PFSK-1 (cell line): ENCODE measurements around the gene ERC2.

ENCODE experiments used
- FOXP2 ChIP-seq: optimal IDR thresholded peaks from 2 replicates; pipeline ENCODE3; 2011; ENCODE audit warnings: borderline replicate concordance, control low read depth, inconsistent platforms; ENCODE audit not compliant: insufficient read depth; ENCODE audit errors: extremely low read length, extremely low read depth
- POLR2AphosphoS5 ChIP-seq: IDR thresholded peaks from 2 replicates; pipeline ENCODE4 v1.6.1; 2012; ENCODE audit warnings: low read depth, mild to moderate bottlenecking, control low read depth, low read length, moderate library complexity
- REST ChIP-seq, 2 experiments: IDR thresholded peaks; 2 replicates each; pipeline versions ENCODE4 v1.6.1 to v1.8.0; 2011 to 2012; ENCODE audit warnings: low read depth in 2 of 2, low read length in 2 of 2, control low read depth in 1 of 2, inconsistent platforms in 1 of 2, mild to moderate bottlenecking in 1 of 2, moderate library complexity in 1 of 2; ENCODE audit not compliant: insufficient read depth in 1 of 2
- SIN3A ChIP-seq: IDR thresholded peaks from 2 replicates; pipeline ENCODE4 v1.6.1; 2012; ENCODE audit warnings: mild to moderate bottlenecking, low read length, moderate library complexity, borderline replicate concordance; ENCODE audit not compliant: insufficient read depth
- TAF1 ChIP-seq: IDR thresholded peaks from 2 replicates; pipeline ENCODE4 v1.6.1; 2012; ENCODE audit warnings: low read length, control low read depth, borderline replicate concordance; ENCODE audit not compliant: insufficient read depth

Gene ERC2

GRCh38 chr3:56147354-56147753 is 320.9 kb downstream of the ERC2 start:
- TF ChIP-seq REST (IDR thresholded peaks at IDR 0.05; ENCODE audit: insufficient read depth in 1 of 2, low read depth in 2 of 2, low read length in 2 of 2) (no peak), SIN3A (no peak), FOXP2 (no peak), POLR2AphosphoS5 (no peak), TAF1 (no peak)

- TF ChIP-seq POLR2AphosphoS5: no peak
- TF ChIP-seq REST (IDR thresholded peaks at IDR 0.05; ENCODE audit: insufficient read depth in 1 of 2, low read depth in 2 of 2, low read length in 2 of 2): no peak
- no peak for TF ChIP-seq SIN3A
- TF ChIP-seq FOXP2: no peak
- TF ChIP-seq TAF1: no peak
Observed at GRCh38 chr3:56145410-56145809, 322.9 kb downstream of the ERC2 start.

- TF ChIP-seq SIN3A (no peak), TAF1 (no peak), POLR2AphosphoS5 (no peak), REST (IDR thresholded peaks at IDR 0.05; ENCODE audit: insufficient read depth in 1 of 2, low read depth in 2 of 2, low read length in 2 of 2) (no peak), FOXP2 (no peak)
Observed at GRCh38 chr3:56144805-56145204, 323.5 kb downstream of the ERC2 start.

GRCh38 chr3:56137415-56137814 is 330.9 kb downstream of the ERC2 start:
- TF ChIP-seq TAF1 (no peak), FOXP2 (no peak)

GRCh38 chr3:56136514-56136913 is 331.8 kb downstream of the ERC2 start:
- no peak for TF ChIP-seq TAF1
- no peak for TF ChIP-seq FOXP2
- no peak for TF ChIP-seq REST (IDR thresholded peaks at IDR 0.05; ENCODE audit: insufficient read depth in 1 of 2, low read depth in 2 of 2, low read length in 2 of 2)
- TF ChIP-seq POLR2AphosphoS5: no peak
- TF ChIP-seq SIN3A: no peak
